ENCODE results near the gene PSTPIP1. TPM values are rescaled to one million over a fixed set of nuclear protein-coding genes. Genes with fewer than 3 reads are reported as not detected.

Gene PSTPIP1
- total and polyA plus RNA-seq, 8 donors: 1.8 to 52.9 (median 3.4) TPM

Other genes starting within 250 kb of the PSTPIP1 start
- 10 to 100 TPM; 26.7 to 27.9 TPM for gene SCAPER, start 89.8 kb upstream of the PSTPIP1 start, total RNA-seq
- gene SCAPER, start 89.8 kb upstream of the PSTPIP1 start, polyA plus RNA-seq (ENCODE audit: insufficient read length in 6 of 6): 10 to 100 TPM; 18.3 to 30.0 (median 24.5) TPM
- gene RCN2, start 63.4 kb upstream of the PSTPIP1 start, total RNA-seq: 10 to 100 TPM; 42.3 to 73.8 TPM
- 100 to 1,000 TPM; 179 to 215 (median 187) TPM for gene RCN2, start 63.4 kb upstream of the PSTPIP1 start, polyA plus RNA-seq (ENCODE audit: insufficient read length in 6 of 6)
- 100 to 1,000 TPM; 385 to 645 TPM for gene TSPAN3, start 76.0 kb downstream of the PSTPIP1 start, total RNA-seq
- gene TSPAN3, start 76.0 kb downstream of the PSTPIP1 start, polyA plus RNA-seq (ENCODE audit: insufficient read length in 6 of 6): 100 to 1,000 TPM; 319 to 380 (median 340) TPM

Measured in left lung (tissue), 8 donors.